Cardiac muscle cell (in vitro differentiated cells and primary cell): ENCODE measurements around the gene ENTPD5. TPM values are rescaled to one million over a fixed set of nuclear protein-coding genes. Genes with fewer than 3 reads are reported as not detected.
A peak's percentile ranks its signal among the peaks of the same experiment; 100 is the strongest.
"Not testable (repeated sequence)": the region's sequence is repeated elsewhere in the genome, so short reads cannot be mapped to it uniquely, and the experiment has no call there.

Experiments used
- DNase-seq, 2 donors: peaks; one replicate each; pipeline versions ENCODE4 v3.0.0 to v3.0.0-alpha.2; 2010 to 2017; ENCODE audit warnings: low read depth in 1 of 2, low spot score in 1 of 2
- H3K27ac ChIP-seq: fragments of 200-600 bp; sonication (generic); 2 replicates; pipeline ENCODE4 v1.5.1; 2016
- H3K27me3 ChIP-seq: fragments of 200-600 bp; sonication (generic); 2 replicates; pipeline ENCODE4 v1.6.0; 2016; ENCODE audit warnings: control low read depth
- H3K36me3 ChIP-seq: fragments of 200-600 bp; sonication (generic); 2 replicates; pipeline ENCODE4 v1.5.1; 2016; ENCODE audit warnings: control low read depth
- H3K4me1 ChIP-seq: fragments of 200-600 bp; sonication (generic); 2 replicates; pipeline ENCODE4 v1.8.1; 2017; ENCODE audit warnings: low read depth, mild to moderate bottlenecking, mixed run types
- H3K4me3 ChIP-seq: fragments of 200-600 bp; sonication (generic); 2 replicates; pipeline ENCODE4 v1.5.1; 2016; ENCODE audit warnings: mild to moderate bottlenecking
- H3K9me3 ChIP-seq: fragments of 200-600 bp; sonication (generic); 2 replicates; pipeline ENCODE4 v1.5.1; 2017; ENCODE audit warnings: low read depth, mild to moderate bottlenecking, control low read depth
- CTCF ChIP-seq: IDR thresholded peaks from 2 replicates; pipeline ENCODE4 v1.5.1; 2012; ENCODE audit warnings: low read depth, mild to moderate bottlenecking, low read length
- polyA plus RNA-seq: library from polyadenylated mRNA; unstranded; fragments of >200 nt; fragmentation: Nextera tagmentation; extraction: Ambion mirVana; gene quantifications from 2 replicates; pipeline ENCODE4 v1.2.1, GENCODE V29; 2016
- total RNA-seq: library from RNA; depleted of rRNA; stranded (reverse); fragments of >200 nt; gene quantifications from 2 replicates; pipeline ENCODE4 v1.2.3, GENCODE V29; 2016

Gene ENTPD5
- total and polyA plus RNA-seq, 2 experiments from 2014 or later, result 6.2 to 8.6 TPM

- no peaks in the 10 kb centered on the region for H3K4me1 ChIP-seq
- no peak overlapping the region for H3K27ac ChIP-seq
- H3K4me3 ChIP-seq, result no peak overlapping the region
- no peaks in the 10 kb centered on the region for H3K9me3 ChIP-seq
- H3K36me3 ChIP-seq, result peaks cover 20% of the 10 kb centered on the region
- TF ChIP-seq CTCF, result no peak
- H3K27me3 ChIP-seq, result no peaks in the 10 kb centered on the region
- DNase-seq, result peak in 1 of 2 donors; percentile 4
Measured at GRCh38 chr14:73937012-73937411, 82.1 kb downstream of the ENTPD5 start.

- H3K27ac ChIP-seq, result no peak overlapping the region
- no peaks in the 10 kb centered on the region for H3K4me1 ChIP-seq
- TF ChIP-seq CTCF, result no peak
- no peaks in the 10 kb centered on the region for H3K27me3 ChIP-seq
- no peaks in the 10 kb centered on the region for H3K9me3 ChIP-seq
- H3K4me3 ChIP-seq, result no peak overlapping the region
- peaks cover 25% of the 10 kb centered on the region for H3K36me3 ChIP-seq
- no peak for DNase-seq
Measured at GRCh38 chr14:73936548-73936947, 82.5 kb downstream of the ENTPD5 start.

GRCh38 chr14:73935666-73936065 lies 83.4 kb downstream of the ENTPD5 start:
- Histone ChIP-seq H3K4me1 (no peaks in the 10 kb centered on the region), H3K27me3 (no peaks in the 10 kb centered on the region), H3K27ac (no peak overlapping the region), H3K9me3 (no peaks in the 10 kb centered on the region), H3K36me3 (peaks cover 31% of the 10 kb centered on the region), H3K4me3 (no peak overlapping the region)
- peak in 1 of 2 donors; percentile 9 for DNase-seq
- peak; percentile 12 for TF ChIP-seq CTCF

GRCh38 chr14:73924337-73924736 lies 94.8 kb downstream of the ENTPD5 start:
- Histone ChIP-seq H3K4me3 (no peak overlapping the region), H3K27me3 (no peaks in the 10 kb centered on the region), H3K36me3 (peaks cover 69% of the 10 kb centered on the region), H3K4me1 (no peaks in the 10 kb centered on the region), H3K9me3 (no peaks in the 10 kb centered on the region), H3K27ac (no peak overlapping the region)
- TF ChIP-seq CTCF, result no peak
- no peak for DNase-seq

GRCh38 chr14:73919457-73919856 lies 99.6 kb downstream of the ENTPD5 start:
- not testable (repeated sequence) for H3K27me3 ChIP-seq, H3K9me3 ChIP-seq, H3K4me1 ChIP-seq, H3K27ac ChIP-seq, DNase-seq, H3K4me3 ChIP-seq
- peaks cover 44% of the 10 kb centered on the region for H3K36me3 ChIP-seq

- Histone ChIP-seq H3K4me3 (no peak overlapping the region), H3K27ac (peak overlapping the region; percentile 27), H3K4me1 (peaks cover 10% of the 10 kb centered on the region), H3K9me3 (no peaks in the 10 kb centered on the region), H3K36me3 (peaks cover 15% of the 10 kb centered on the region), H3K27me3 (no peaks in the 10 kb centered on the region)
- no peak for DNase-seq
- TF ChIP-seq CTCF, result no peak
Measured at GRCh38 chr14:73916324-73916723, 102.8 kb downstream of the ENTPD5 start.
